Loucy (cell line): ENCODE data around the gene LRRC26.

Experiments used
- H2AFZ ChIP-seq: fragments of 200-600 bp; sonication (generic); 2 replicates; pipeline ENCODE4 v1.6.0; 2016; ENCODE audit warnings: antibody characterized with exemption, mild to moderate bottlenecking, low read length, moderate library complexity
- H3F3A ChIP-seq: fragments of 200-600 bp; 2 replicates; pipeline ENCODE4 v1.6.0; 2016; ENCODE audit warnings: antibody characterized with exemption, low read depth, mild to moderate bottlenecking
- H3K27me3 ChIP-seq: fragments of 200-600 bp; sonication (generic); 2 replicates; pipeline ENCODE4 v1.6.1; 2014; ENCODE audit warnings: low read length, mild to moderate bottlenecking; ENCODE audit not compliant: insufficient read depth, poor library complexity, severe bottlenecking
- H3K36me3 ChIP-seq: fragments of 200-600 bp; sonication (generic); 2 replicates; pipeline ENCODE4 v1.6.1; 2016; ENCODE audit warnings: low read length; ENCODE audit not compliant: insufficient read depth
- H3K4me1 ChIP-seq: fragments of 200-600 bp; sonication (generic); 2 replicates; pipeline ENCODE4 v1.5.1; 2014; ENCODE audit warnings: low read length, mild to moderate bottlenecking; ENCODE audit not compliant: insufficient read depth, poor library complexity, severe bottlenecking
- H3K4me2 ChIP-seq: fragments of 200-600 bp; sonication (generic); 2 replicates; pipeline ENCODE4 v1.6.0; 2014; ENCODE audit warnings: antibody characterized with exemption, low read length, low read depth, mild to moderate bottlenecking; ENCODE audit not compliant: poor library complexity, severe bottlenecking
- H3K4me3 ChIP-seq: fragments of 200-600 bp; sonication (generic); 2 replicates; pipeline ENCODE4 v1.5.1; 2014; ENCODE audit warnings: low read length, mild to moderate bottlenecking, mixed read lengths; ENCODE audit not compliant: poor library complexity, severe bottlenecking
- H3K79me2 ChIP-seq: fragments of 200-600 bp; sonication (generic); 2 replicates; pipeline ENCODE4 v1.6.1; 2014; ENCODE audit warnings: low read length; ENCODE audit not compliant: insufficient read depth
- H3K9ac ChIP-seq: fragments of 200-600 bp; sonication (generic); 2 replicates; pipeline ENCODE4 v1.6.0; 2014; ENCODE audit warnings: mild to moderate bottlenecking, low read depth, low read length, moderate library complexity; ENCODE audit not compliant: poor library complexity, severe bottlenecking
- H3K9me2 ChIP-seq: fragments of 200-600 bp; sonication (generic); replicated peaks from 2 replicates; pipeline ENCODE4 v1.6.1; 2016; ENCODE audit warnings: low read depth, low read length, mixed read lengths
- H3K9me3 ChIP-seq: fragments of 200-600 bp; sonication (generic); 2 replicates; pipeline ENCODE4 v1.6.1; 2014; ENCODE audit warnings: mild to moderate bottlenecking, antibody characterized with exemption, low read length, low read depth; ENCODE audit not compliant: insufficient read depth
- H4K20me1 ChIP-seq: fragments of 200-600 bp; sonication (generic); 2 replicates; pipeline ENCODE4 v1.6.0; 2014; ENCODE audit warnings: antibody characterized with exemption, low read length, mild to moderate bottlenecking; ENCODE audit not compliant: insufficient read depth, poor library complexity, severe bottlenecking
- CTCF ChIP-seq: fragments of 200-600 bp; sonication (generic); conservative IDR thresholded peaks from 2 replicates; pipeline ENCODE4 v1.5.1; 2014; ENCODE audit warnings: mild to moderate bottlenecking, antibody characterized with exemption, low read length
- EZH2phosphoT487 ChIP-seq: fragments of 200-600 bp; IDR thresholded peaks from 2 replicates; pipeline ENCODE4 v1.6.1; 2018; ENCODE audit warnings: antibody characterized with exemption, mild to moderate bottlenecking, moderate library complexity, borderline replicate concordance

LRRC26 gene

GRCh38 chr9:137204731-137205125, 34.9 kb upstream of the LRRC26 start:
- Histone ChIP-seq H3F3A (no peaks in the 10 kb centered on the region), H3K4me1 (peaks cover 34% of the 10 kb centered on the region), H4K20me1 (peaks cover 24% of the 10 kb centered on the region), H2AFZ (no peak overlapping the region), H3K9me2 (no peaks in the 10 kb centered on the region), H3K79me2 (peaks cover 61% of the 10 kb centered on the region), H3K9me3 (no peaks in the 10 kb centered on the region), H3K27me3 (no peaks in the 10 kb centered on the region), H3K4me3 (peak overlapping the region; percentile 99), H3K4me2 (peak overlapping the region; percentile 92), H3K9ac (peak overlapping the region; percentile 98), H3K36me3 (no peaks in the 10 kb centered on the region)
- TF ChIP-seq CTCF (no peak), EZH2phosphoT487 (no peak)

- no peaks in the 10 kb centered on the region for H3K36me3 ChIP-seq
- no peak overlapping the region for H2AFZ ChIP-seq
- TF ChIP-seq CTCF = no peak
- TF ChIP-seq EZH2phosphoT487 = no peak
- H4K20me1 ChIP-seq = peaks cover 36% of the 10 kb centered on the region
- H3K4me3 ChIP-seq = no peak overlapping the region
- H3K9ac ChIP-seq = no peak overlapping the region
- no peaks in the 10 kb centered on the region for H3K9me3 ChIP-seq
- no peaks in the 10 kb centered on the region for H3K27me3 ChIP-seq
- H3K9me2 ChIP-seq = no peaks in the 10 kb centered on the region
- H3K79me2 ChIP-seq = peaks cover 78% of the 10 kb centered on the region
- H3F3A ChIP-seq = no peaks in the 10 kb centered on the region
- H3K4me1 ChIP-seq = peaks cover 44% of the 10 kb centered on the region
- no peak overlapping the region for H3K4me2 ChIP-seq
Observed at GRCh38 chr9:137202966-137203365, 33.1 kb upstream of the LRRC26 start.

- Histone ChIP-seq H3K36me3 (no peaks in the 10 kb centered on the region), H3F3A (no peaks in the 10 kb centered on the region), H4K20me1 (peaks cover 29% of the 10 kb centered on the region), H2AFZ (no peak overlapping the region), H3K9ac (peak overlapping the region; percentile 89), H3K9me3 (no peaks in the 10 kb centered on the region), H3K4me3 (peak overlapping the region; percentile 85), H3K79me2 (peaks cover 70% of the 10 kb centered on the region), H3K27me3 (no peaks in the 10 kb centered on the region), H3K4me2 (peak overlapping the region; percentile 83), H3K9me2 (no peaks in the 10 kb centered on the region), H3K4me1 (peaks cover 37% of the 10 kb centered on the region)
- no peak for TF ChIP-seq EZH2phosphoT487
- no peak for TF ChIP-seq CTCF
Observed at GRCh38 chr9:137201205-137201868, 31.5 kb upstream of the LRRC26 start.
